ENCODE data around the gene IRF4. TPM values are rescaled to one million over a fixed set of nuclear protein-coding genes. Genes with fewer than 3 reads are reported as not detected.

IRF4 gene
- total RNA-seq, 1 donor from 2014 or later: 0.04 TPM

GRCh38 chr6:429515-430121 lies 38.1 kb downstream of the IRF4 start:
- H3K4me3 ChIP-seq (ENCODE audit: low read depth, low read length): no peak overlapping the region
- no peak for DNase-seq (ENCODE audit: low read depth)
- no peak for TF ChIP-seq CTCF (IDR thresholded peaks at IDR 0.05; ENCODE audit: insufficient read depth, low read length, poor library complexity, severe bottlenecking)
- no peaks in the 10 kb centered on the region for H3K27me3 ChIP-seq (ENCODE audit: control insufficient read depth, insufficient read depth, low read length)
- H3K36me3 ChIP-seq (ENCODE audit: control insufficient read depth, insufficient read depth, low read length): no peaks in the 10 kb centered on the region

GRCh38 chr6:431504-431903 lies 40.0 kb downstream of the IRF4 start:
- TF ChIP-seq CTCF (IDR thresholded peaks at IDR 0.05; ENCODE audit: insufficient read depth, low read length, poor library complexity, severe bottlenecking): no peak
- DNase-seq (ENCODE audit: low read depth): no peak
- Histone ChIP-seq H3K27me3 (ENCODE audit: control insufficient read depth, insufficient read depth, low read length) (no peaks in the 10 kb centered on the region), H3K36me3 (ENCODE audit: control insufficient read depth, insufficient read depth, low read length) (no peaks in the 10 kb centered on the region), H3K4me3 (ENCODE audit: low read depth, low read length) (no peak overlapping the region)

- H3K36me3 ChIP-seq (ENCODE audit: control insufficient read depth, insufficient read depth, low read length): no peaks in the 10 kb centered on the region
- no peak overlapping the region for H3K4me3 ChIP-seq (ENCODE audit: low read depth, low read length)
- no peak for TF ChIP-seq CTCF (IDR thresholded peaks at IDR 0.05; ENCODE audit: insufficient read depth, low read length, poor library complexity, severe bottlenecking)
- no peaks in the 10 kb centered on the region for H3K27me3 ChIP-seq (ENCODE audit: control insufficient read depth, insufficient read depth, low read length)
- DNase-seq (ENCODE audit: low read depth): peak; percentile 25
Observed at GRCh38 chr6:431986-432385, 40.4 kb downstream of the IRF4 start.

GRCh38 chr6:434051-434705 lies 42.6 kb downstream of the IRF4 start:
- TF ChIP-seq CTCF (IDR thresholded peaks at IDR 0.05; ENCODE audit: insufficient read depth, low read length, poor library complexity, severe bottlenecking): no peak
- H3K4me3 ChIP-seq (ENCODE audit: low read depth, low read length): no peak overlapping the region
- H3K27me3 ChIP-seq (ENCODE audit: control insufficient read depth, insufficient read depth, low read length): no peaks in the 10 kb centered on the region
- no peaks in the 10 kb centered on the region for H3K36me3 ChIP-seq (ENCODE audit: control insufficient read depth, insufficient read depth, low read length)
- no peak for DNase-seq (ENCODE audit: low read depth)

GRCh38 chr6:435441-436307 lies 44.1 kb downstream of the IRF4 start:
- Histone ChIP-seq H3K36me3 (ENCODE audit: control insufficient read depth, insufficient read depth, low read length) (no peaks in the 10 kb centered on the region), H3K4me3 (ENCODE audit: low read depth, low read length) (no peak overlapping the region), H3K27me3 (ENCODE audit: control insufficient read depth, insufficient read depth, low read length) (peaks cover 6% of the 10 kb centered on the region)
- no peak for DNase-seq (ENCODE audit: low read depth)
- TF ChIP-seq CTCF (IDR thresholded peaks at IDR 0.05; ENCODE audit: insufficient read depth, low read length, poor library complexity, severe bottlenecking): no peak

All from kidney epithelial cell (primary cell).